Bronchial epithelial cell (primary cell): Measurements from ENCODE around the gene DNAAF5. TPM values are rescaled to one million over a fixed set of nuclear protein-coding genes. Genes with fewer than 3 reads are reported as not detected.

Source experiments
- DNase-seq: peaks from one replicate; pipeline ENCODE4 v3.0.0-alpha.2; 2010; ENCODE audit warnings: low read depth
- FAIRE-seq: peaks from 2 replicates; lab custom pipeline; 2011; peaks lifted over from hg19 to GRCh38; lab: Jason Lieb, UNC
- H3K27me3 ChIP-seq: 2 replicates; pipeline ENCODE4 v1.5.1; 2011; ENCODE audit warnings: low read length; ENCODE audit not compliant: control insufficient read depth, insufficient read depth
- H3K36me3 ChIP-seq: 2 replicates; pipeline ENCODE4 v1.5.1; 2011; ENCODE audit warnings: low read length; ENCODE audit not compliant: control insufficient read depth, insufficient read depth
- H3K4me3 ChIP-seq: 2 replicates; pipeline ENCODE4 v1.5.1; 2011; ENCODE audit warnings: mild to moderate bottlenecking, low read depth, low read length, control low read depth
- CTCF ChIP-seq: IDR thresholded peaks from 2 replicates; pipeline ENCODE4 v1.5.1; 2011; ENCODE audit warnings: mild to moderate bottlenecking, moderate library complexity, low read length, control low read depth, inconsistent platforms; ENCODE audit not compliant: insufficient read depth, severe bottlenecking
- total RNA-seq: library from RNA; depleted of rRNA; stranded (reverse); fragments of >200 nt; gene quantifications from 2 replicates; pipeline ENCODE4 v1.2.1, GENCODE V29; 2014

DNAAF5 gene
- total RNA-seq, 1 donor from 2014 or later, result 9.7 TPM

- FAIRE-seq (peak; percentile 99), DNase-seq (peak; percentile 92)
- Histone ChIP-seq H3K27me3 (no peaks in the 10 kb centered on the region), H3K36me3 (peaks cover 13% of the 10 kb centered on the region), H3K4me3 (no peak overlapping the region)
- TF ChIP-seq CTCF, result no peak
These were observed 109.2 kb downstream of the DNAAF5 start for GRCh38 chr7:835485-836401.

Other genes with a start within 250 kb of the DNAAF5 start
- 55.8 and 64.8 TPM in 2 replicates for gene PDGFA, start 206.9 kb upstream of the DNAAF5 start, total RNA-seq
- gene PRKAR1B, start 582 bp downstream of the DNAAF5 start, total RNA-seq, result 7.4 and 14.0 TPM in 2 replicates
- gene SUN1, start 105.8 kb downstream of the DNAAF5 start, total RNA-seq, result 168 and 176 TPM in 2 replicates
- gene GET4, start 149.9 kb downstream of the DNAAF5 start, total RNA-seq, result 44.5 and 52.1 TPM in 2 replicates
- gene ADAP1, start 228.0 kb downstream of the DNAAF5 start, total RNA-seq, result 26.9 and 45.3 TPM in 2 replicates
- 12.9 and 17.5 TPM in 2 replicates for gene COX19, start 248.8 kb downstream of the DNAAF5 start, total RNA-seq